H54 (cell line): ENCODE measurements around the gene CRAT.

Experiments used
- DNase-seq: peaks from one replicate; pipeline ENCODE4 v3.0.0; 2011; ENCODE audit warnings: low spot score, mixed read lengths; ENCODE audit not compliant: insufficient read length
- FAIRE-seq: peaks from 3 replicates; lab custom pipeline; 2011; peaks lifted over from hg19 to GRCh38; lab: Jason Lieb, UNC
- POLR2A ChIP-seq: IDR thresholded peaks from 2 replicates; pipeline ENCODE4 v1.6.1; 2011; ENCODE audit warnings: low read depth, mild to moderate bottlenecking, low read length

CRAT gene

GRCh38 chr9:129108805-129109536 is 1.6 kb downstream of the CRAT start:
- FAIRE-seq (no peak), DNase-seq (no peak)
- no peak for TF ChIP-seq POLR2A

- FAIRE-seq (no peak), DNase-seq (no peak)
- TF ChIP-seq POLR2A: no peak
Measured at GRCh38 chr9:129108083-129108804, 2.3 kb downstream of the CRAT start.

DNA sequence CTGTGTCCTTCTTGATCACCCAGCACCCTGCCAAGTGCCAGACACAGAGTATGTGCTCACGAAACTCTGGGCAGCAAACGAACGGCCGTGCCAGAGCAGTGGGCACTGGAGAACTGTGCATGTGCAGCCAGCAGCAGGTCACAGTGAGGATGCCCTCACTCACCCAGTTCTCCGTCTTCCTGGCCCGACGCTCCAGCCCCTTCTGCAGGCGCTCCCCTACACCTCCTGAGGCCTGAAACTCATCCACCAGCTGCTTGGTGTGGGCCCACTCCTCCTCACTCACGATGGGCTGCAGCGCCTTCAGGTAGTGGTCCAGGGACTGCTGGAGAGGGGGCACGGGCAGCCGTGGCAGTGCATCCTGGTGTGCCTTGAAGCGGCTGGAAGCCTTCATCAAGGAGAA is 2.9 kb downstream of the CRAT start:
- TF ChIP-seq POLR2A: no peak
- FAIRE-seq: no peak
- no peak for DNase-seq

- TF ChIP-seq POLR2A: no peak
- FAIRE-seq (no peak), DNase-seq (no peak)
Measured at GRCh38 chr9:129105857-129106694, 4.5 kb downstream of the CRAT start.

DNA sequence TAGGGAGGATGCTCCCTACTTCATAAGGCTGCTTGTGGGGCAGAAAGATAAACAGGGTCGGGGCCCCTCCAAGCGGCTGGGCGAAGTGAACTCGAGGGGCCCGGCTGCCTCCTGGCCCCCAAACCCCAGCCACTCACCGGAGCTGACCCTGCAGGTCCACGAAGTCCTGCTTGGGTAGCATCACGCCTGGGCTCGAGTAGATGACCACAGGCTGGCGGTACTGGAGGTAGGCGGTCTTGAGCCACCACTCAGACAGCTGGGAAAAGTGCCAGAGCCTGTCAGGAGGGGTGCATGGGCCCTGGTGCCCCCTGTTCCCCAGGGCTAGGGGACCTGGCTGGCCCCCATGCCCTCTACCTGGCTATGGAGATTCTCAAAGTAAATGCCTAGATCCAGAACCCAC is 6.5 kb downstream of the CRAT start:
- DNase-seq (no peak), FAIRE-seq (no peak)
- no peak for TF ChIP-seq POLR2A

DNA sequence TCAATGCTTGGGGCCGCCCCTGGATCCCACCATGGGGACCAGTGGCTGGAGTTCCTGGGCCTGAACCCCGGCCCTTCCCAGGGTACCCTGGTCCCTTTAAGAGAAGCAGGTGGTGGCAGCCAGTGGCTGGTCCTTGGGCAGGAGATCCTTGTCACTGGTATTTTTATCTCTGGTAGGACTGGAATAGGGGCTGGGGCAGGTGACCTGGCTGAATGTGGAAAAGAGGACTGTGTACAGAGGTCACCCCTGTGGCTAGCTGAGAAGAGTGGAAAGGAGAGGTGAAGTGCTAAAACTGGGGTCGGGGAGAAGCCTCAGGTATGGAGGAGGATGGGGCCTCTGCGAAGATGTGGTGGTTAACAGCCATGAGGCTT is 7.0 kb downstream of the CRAT start:
- DNase-seq (no peak), FAIRE-seq (no peak)
- TF ChIP-seq POLR2A: no peak

- no peak for TF ChIP-seq POLR2A
- FAIRE-seq (no peak), DNase-seq (peak; percentile 68)
Measured at GRCh38 chr9:129102791-129103594, 7.6 kb downstream of the CRAT start.

GRCh38 chr9:129102095-129102525 is 8.5 kb downstream of the CRAT start:
- no peak for FAIRE-seq
- no peak for DNase-seq
- no peak for TF ChIP-seq POLR2A

- no peak for TF ChIP-seq POLR2A
- DNase-seq (no peak), FAIRE-seq (no peak)
Measured at GRCh38 chr9:129101279-129101678, 9.3 kb downstream of the CRAT start.

DNA sequence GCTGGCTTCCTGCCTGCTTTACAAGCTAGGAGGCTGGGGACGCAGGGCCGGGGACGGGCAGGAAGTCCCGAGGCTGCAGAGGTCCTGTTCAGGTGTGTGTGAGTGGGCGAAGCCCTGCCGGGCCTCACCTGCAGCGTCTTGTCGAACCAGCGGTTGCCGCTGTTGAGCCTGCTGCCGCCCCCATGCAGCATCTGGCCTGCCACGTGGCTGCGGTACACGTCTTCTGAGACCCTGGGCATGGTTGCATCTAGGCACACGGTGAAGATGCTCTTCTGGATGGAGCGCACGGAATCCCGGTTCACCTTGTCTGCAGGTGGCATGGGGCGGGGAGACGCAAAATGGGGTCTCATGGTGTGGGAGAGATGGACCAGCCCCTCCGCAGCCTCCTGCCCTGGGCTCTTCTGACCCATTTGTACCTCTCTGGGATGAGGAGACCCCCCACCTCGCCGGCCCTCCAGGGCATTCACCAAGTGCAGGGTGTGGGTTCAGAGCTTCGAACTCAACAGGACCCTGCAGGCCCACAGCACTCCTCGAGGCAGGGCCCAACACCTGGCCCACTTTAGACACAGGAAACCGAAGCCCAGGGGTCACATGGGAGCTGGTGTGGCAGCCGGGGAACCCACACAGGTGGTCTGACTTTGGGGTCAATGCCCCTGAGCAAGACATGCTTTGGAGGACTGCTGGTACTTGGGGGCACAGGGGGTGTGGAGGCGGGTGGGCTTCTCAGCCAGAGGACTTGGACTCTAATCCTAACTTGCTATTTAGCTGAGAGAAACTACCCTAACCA is 10.0 kb downstream of the CRAT start:
- FAIRE-seq: no peak
- TF ChIP-seq POLR2A: no peak
- no peak for DNase-seq

DNA sequence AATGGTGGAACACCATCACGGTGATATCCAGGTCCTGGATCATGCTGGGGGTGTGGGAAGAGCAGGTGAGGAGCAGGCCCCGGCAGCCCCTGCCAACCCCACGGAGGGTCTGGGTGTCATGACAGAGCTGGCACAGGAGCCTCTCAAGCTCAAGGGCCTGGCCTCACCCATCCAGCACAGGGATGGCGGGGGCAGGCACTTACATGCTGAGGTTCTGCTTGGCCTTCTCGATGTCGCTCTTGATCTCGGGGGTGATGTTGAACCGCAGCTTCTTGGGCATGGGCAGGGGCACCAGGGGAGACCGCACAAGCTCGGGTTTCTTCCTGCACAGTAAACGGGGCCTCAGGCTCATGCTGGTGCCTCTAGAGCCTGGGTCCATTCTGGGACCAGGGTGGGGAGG is 12.3 kb downstream of the CRAT start:
- no peak for TF ChIP-seq POLR2A
- FAIRE-seq: no peak
- no peak for DNase-seq

- DNase-seq (no peak), FAIRE-seq (no peak)
- TF ChIP-seq POLR2A: no peak
Measured at GRCh38 chr9:129097671-129098306, 12.8 kb downstream of the CRAT start.

DNA sequence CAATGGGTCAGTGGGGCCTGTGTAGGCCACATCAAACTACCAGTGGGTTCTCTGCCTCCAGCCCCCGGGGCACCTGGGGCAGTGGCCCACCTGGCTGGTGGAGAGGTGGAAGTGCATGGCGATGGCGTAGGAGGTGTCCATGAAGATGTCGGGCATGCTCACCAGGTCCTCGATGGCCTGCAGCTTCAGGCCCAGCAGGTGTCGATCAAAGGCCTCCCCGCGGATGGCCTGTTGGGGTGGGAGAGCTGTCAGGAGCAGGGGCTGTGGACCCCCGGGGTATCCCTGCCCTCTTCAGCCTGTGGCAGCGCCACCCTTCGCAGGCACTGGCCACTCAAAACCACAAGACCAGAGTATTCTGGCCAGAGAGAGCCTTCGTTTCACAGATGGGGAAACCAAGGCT is 14.7 kb downstream of the CRAT start:
- DNase-seq: no peak
- TF ChIP-seq POLR2A: no peak
- FAIRE-seq: no peak
